ENCODE results near the gene SLC37A1. TPM values are rescaled to one million over a fixed set of nuclear protein-coding genes. Genes with fewer than 3 reads are reported as not detected.
A peak's percentile ranks its signal among the peaks of the same experiment; 100 is the strongest.

The SLC37A1 gene
- total RNA-seq, 1 experiment from 2014 or later: not detected

DNA sequence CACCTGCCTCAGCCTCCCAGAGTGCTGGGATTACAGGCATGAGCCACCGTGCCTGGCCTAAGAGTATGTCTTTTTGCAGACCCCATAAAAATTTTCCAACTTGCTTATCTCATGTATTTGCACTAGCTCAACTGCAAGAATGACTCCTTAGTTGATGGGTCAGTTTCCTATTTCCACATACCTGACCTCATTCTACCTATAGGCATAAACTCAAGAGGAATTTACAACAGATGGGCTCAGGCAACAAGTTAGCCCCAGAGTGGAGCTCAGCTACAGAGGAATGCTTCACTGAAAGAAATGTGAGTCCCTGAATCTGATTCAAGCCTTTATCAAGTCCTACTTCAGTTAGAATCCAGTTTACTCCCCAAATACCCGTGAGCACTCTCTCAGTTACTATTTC lies 5.3 kb upstream of the SLC37A1 start:
- Histone ChIP-seq H3K4me1 (no peaks in the 10 kb centered on the region), H3K9me3 (replicated peaks) (no peaks in the 10 kb centered on the region), H3K36me3 (no peaks in the 10 kb centered on the region), H3K27me3 (0 out of 2 replicates have a peak, but pooled peaks cover 6% of the 10 kb centered on the region), H3K4me3 (no peak overlapping the region), H3K27ac (no peak overlapping the region)
- DNase-seq: no peak

DNA sequence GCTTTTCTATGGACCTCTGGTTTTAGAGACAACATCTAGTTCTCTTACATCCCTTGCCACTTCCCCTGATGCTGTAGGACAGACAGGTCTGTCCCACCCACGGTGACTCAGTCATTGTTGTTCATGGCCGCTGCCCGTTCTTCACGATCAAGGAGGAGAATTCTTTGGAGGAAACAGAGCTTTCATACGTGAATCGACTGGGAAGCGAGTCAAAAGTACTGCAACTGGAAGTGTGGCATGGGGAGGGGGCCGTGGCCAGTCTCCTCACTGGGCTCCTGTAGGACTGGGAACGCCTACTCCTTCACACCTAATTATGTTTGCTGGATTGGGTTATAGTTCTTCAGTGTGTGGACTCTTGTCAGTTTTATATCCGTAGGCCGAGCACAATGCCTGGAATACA lies 4.4 kb upstream of the SLC37A1 start:
- Histone ChIP-seq H3K9me3 (replicated peaks) (no peaks in the 10 kb centered on the region), H3K27me3 (peaks cover 9% of the 10 kb centered on the region; the same call in 1 of the 2 replicates), H3K27ac (no peak overlapping the region), H3K4me1 (no peaks in the 10 kb centered on the region), H3K36me3 (no peaks in the 10 kb centered on the region), H3K4me3 (no peak overlapping the region)
- no peak for DNase-seq

DNA sequence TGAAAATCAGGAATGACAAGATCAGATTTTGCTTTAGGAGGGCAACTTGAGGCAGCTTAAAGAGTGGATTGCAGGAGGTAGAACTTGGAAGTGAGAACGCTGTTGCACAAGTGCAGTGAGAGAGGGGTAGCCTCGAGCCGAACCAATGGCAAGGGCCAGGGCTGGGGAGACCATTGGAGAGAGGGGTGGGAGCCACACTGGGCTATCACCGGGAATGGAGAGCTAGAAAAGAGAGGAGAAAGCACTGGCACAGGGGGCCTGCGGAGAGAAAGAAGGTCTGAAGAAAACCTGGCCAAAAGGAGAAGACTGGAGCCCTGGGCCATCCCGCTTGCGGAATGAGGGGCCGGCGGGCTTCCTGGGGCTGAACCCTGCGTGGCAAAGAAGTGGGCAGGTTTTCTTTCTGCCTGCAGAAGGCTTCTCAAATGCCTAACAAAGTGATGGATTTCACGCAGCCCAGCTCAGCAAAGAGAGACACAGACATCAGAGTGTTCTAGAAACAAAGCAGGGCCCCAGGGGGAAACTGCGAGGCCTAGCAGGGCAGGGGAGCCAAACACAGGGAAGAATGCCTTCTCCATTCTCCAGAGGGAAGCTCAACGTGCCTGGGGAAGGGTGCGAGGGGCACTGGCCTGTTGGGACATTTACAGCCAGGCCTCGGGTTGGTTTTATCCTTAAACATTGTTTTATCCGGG lies 1.2 kb upstream of the SLC37A1 start:
- Histone ChIP-seq H3K9me3 (replicated peaks) (no peaks in the 10 kb centered on the region), H3K27ac (no peak overlapping the region), H3K36me3 (no peaks in the 10 kb centered on the region), H3K27me3 (peaks cover 20% of the 10 kb centered on the region), H3K4me3 (no peak overlapping the region), H3K4me1 (no peaks in the 10 kb centered on the region)
- DNase-seq: no peak

GRCh38 chr21:42513985-42514882 lies 582 bp downstream of the SLC37A1 start:
- no peaks in the 10 kb centered on the region for H3K9me3 ChIP-seq (replicated peaks)
- no peaks in the 10 kb centered on the region for H3K36me3 ChIP-seq
- H3K4me3 ChIP-seq: peak overlapping the region; percentile 26
- DNase-seq: no peak
- peaks cover 25% of the 10 kb centered on the region for H3K27me3 ChIP-seq
- no peak overlapping the region for H3K27ac ChIP-seq
- H3K4me1 ChIP-seq: peaks cover 3% of the 10 kb centered on the region; the same call in 1 of the 2 replicates

DNA sequence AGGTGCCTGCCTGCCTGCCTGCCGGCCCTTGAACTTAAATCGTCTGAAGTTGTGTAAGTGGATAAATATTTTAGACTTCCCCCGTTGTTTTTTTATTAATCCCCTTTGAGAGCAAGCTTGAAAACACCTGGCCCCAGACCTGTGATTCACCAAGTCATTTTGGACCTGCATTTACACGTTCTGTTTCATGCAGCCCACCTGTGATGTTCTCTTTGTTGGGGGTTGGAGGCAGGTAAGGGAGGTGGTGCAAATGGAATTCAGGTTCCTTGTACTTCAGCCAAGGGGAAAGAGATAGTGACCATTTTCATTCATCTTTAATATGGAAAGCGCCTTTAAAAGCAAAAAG lies 1.2 kb downstream of the SLC37A1 start:
- Histone ChIP-seq H3K27me3 (peaks cover 25% of the 10 kb centered on the region), H3K9me3 (replicated peaks) (no peaks in the 10 kb centered on the region), H3K4me1 (peaks cover 3% of the 10 kb centered on the region; the same call in 1 of the 2 replicates), H3K27ac (no peak overlapping the region), H3K4me3 (no peak overlapping the region), H3K36me3 (no peaks in the 10 kb centered on the region)
- no peak for DNase-seq

- Histone ChIP-seq H3K4me1 (peaks cover 3% of the 10 kb centered on the region; the same call in 1 of the 2 replicates), H3K27ac (no peak overlapping the region), H3K36me3 (no peaks in the 10 kb centered on the region), H3K27me3 (peaks cover 23% of the 10 kb centered on the region), H3K9me3 (replicated peaks) (no peaks in the 10 kb centered on the region), H3K4me3 (no peak overlapping the region)
- no peak for DNase-seq
Observed at GRCh38 chr21:42515708-42516502, 2.3 kb downstream of the SLC37A1 start.

- H3K4me1 ChIP-seq: peaks cover 3% of the 10 kb centered on the region; the same call in 1 of the 2 replicates
- no peak overlapping the region for H3K4me3 ChIP-seq
- H3K27me3 ChIP-seq: peaks cover 23% of the 10 kb centered on the region
- no peak overlapping the region for H3K27ac ChIP-seq
- no peaks in the 10 kb centered on the region for H3K9me3 ChIP-seq (replicated peaks)
- DNase-seq: peak; percentile 25 to 40
- H3K36me3 ChIP-seq: no peaks in the 10 kb centered on the region
Observed at GRCh38 chr21:42518215-42518614, 4.6 kb downstream of the SLC37A1 start.

GRCh38 chr21:42518626-42519025 lies 5.0 kb downstream of the SLC37A1 start:
- peaks cover 3% of the 10 kb centered on the region; the same call in 1 of the 2 replicates for H3K4me1 ChIP-seq
- H3K36me3 ChIP-seq: no peaks in the 10 kb centered on the region
- H3K4me3 ChIP-seq: no peak overlapping the region
- no peak overlapping the region for H3K27ac ChIP-seq
- H3K27me3 ChIP-seq: peaks cover 23% of the 10 kb centered on the region
- no peaks in the 10 kb centered on the region for H3K9me3 ChIP-seq (replicated peaks)
- no peak for DNase-seq

DNA sequence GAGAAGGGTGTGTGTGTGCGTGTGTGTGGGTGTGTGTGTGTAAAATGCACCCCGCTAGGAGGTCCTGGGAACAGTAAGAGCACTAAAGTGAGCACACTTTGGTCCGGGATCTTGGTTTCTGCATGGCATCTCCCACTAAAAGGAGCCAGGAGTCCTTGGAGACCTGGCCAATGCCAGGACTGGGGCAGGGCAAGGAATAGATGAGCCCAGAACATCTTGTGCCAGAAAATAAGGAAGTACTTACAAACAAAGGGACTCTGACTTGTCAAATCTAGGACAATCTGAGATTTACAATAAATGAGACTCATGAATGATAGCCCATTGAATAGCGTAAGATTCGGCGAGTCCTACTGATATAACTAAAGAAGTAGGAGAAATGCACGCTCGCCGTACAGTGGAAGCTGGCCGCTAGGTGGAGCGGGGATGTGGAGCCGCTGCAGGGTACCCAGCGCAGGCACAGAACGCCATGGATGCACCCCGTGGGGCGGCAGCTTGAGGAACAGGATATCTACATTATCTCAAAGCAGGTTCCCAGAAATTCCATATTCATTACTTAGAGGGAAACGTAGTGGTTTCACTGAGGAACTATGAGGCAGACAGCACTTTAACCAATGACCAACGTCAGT lies 7.1 kb downstream of the SLC37A1 start:
- peaks cover 7% of the 10 kb centered on the region for H3K27me3 ChIP-seq
- no peak overlapping the region for H3K4me3 ChIP-seq
- H3K9me3 ChIP-seq (replicated peaks): no peaks in the 10 kb centered on the region
- H3K4me1 ChIP-seq: peaks cover 11% of the 10 kb centered on the region; the same call in 1 of the 2 replicates
- no peaks in the 10 kb centered on the region for H3K36me3 ChIP-seq
- no peak overlapping the region for H3K27ac ChIP-seq
- no peak for DNase-seq

DNA sequence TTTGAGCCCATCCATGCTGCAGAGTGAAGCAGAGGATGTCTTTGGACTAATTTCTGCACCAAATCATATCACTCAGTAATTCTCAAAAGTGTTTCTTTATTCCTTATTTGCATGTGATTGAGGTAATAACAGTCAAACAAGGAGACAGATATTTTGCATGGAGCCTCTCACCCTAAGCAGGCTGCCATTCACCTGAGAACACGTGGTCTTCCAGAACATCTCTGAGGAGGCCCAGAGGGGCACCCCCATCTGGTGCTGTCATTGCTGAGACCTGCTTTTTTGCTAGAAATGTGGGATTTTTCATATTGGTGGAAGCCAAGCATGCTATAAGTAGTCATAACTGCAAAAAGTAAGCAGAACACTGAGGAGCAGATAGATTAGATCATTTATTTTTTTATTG lies 7.7 kb downstream of the SLC37A1 start:
- no peak overlapping the region for H3K27ac ChIP-seq
- H3K36me3 ChIP-seq: no peaks in the 10 kb centered on the region
- no peak overlapping the region for H3K4me3 ChIP-seq
- no peak for DNase-seq
- H3K4me1 ChIP-seq: peaks cover 11% of the 10 kb centered on the region; the same call in 1 of the 2 replicates
- peaks cover 6% of the 10 kb centered on the region; the same call in 1 of the 2 replicates for H3K27me3 ChIP-seq
- no peaks in the 10 kb centered on the region for H3K9me3 ChIP-seq (replicated peaks)

DNA sequence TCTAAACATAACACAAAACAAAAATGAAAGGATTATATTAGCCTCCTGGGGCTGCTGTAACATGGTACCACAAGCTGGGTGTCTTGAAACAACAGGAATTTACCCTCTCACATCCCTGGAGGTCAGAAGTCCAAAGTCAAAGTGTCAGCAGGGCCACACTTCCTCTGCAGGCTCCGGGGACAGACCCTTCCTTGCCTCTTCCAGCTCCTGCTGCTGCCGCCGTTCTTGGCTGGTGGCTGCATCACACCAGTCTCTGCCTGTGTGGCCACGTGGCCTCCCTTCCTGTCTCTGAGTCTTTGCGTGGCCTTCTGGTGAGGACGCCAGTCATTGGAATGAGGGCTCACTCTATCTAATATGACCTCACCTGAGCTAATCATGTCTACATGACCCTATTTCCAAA lies 8.2 kb downstream of the SLC37A1 start:
- Histone ChIP-seq H3K27me3 (peaks cover 6% of the 10 kb centered on the region; the same call in 1 of the 2 replicates), H3K36me3 (no peaks in the 10 kb centered on the region), H3K9me3 (replicated peaks) (no peaks in the 10 kb centered on the region), H3K27ac (no peak overlapping the region), H3K4me1 (peaks cover 11% of the 10 kb centered on the region; the same call in 1 of the 2 replicates), H3K4me3 (no peak overlapping the region)
- DNase-seq: no peak

DNA sequence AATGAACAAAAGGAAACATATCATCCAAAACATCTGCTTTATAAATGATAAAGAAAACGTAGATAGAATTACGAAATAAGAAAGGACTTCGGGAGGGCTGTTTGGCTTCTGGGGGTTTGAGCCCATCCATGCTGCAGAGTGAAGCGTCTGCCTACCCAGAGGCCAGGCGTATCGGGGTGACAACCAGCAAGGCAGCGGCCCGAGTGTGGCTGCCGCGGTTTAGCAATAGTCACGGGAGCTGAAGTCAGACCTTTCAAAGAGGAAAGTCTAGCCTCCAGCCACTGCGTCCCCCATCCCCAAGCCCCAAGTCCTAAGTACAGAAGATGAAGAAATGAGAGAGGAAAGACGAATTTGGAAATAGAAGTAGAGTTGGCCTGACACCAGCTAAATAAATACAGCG lies 8.6 kb downstream of the SLC37A1 start:
- Histone ChIP-seq H3K27me3 (peaks cover 6% of the 10 kb centered on the region; the same call in 1 of the 2 replicates), H3K36me3 (no peaks in the 10 kb centered on the region), H3K9me3 (replicated peaks) (no peaks in the 10 kb centered on the region), H3K4me3 (no peak overlapping the region), H3K4me1 (peaks cover 11% of the 10 kb centered on the region; the same call in 1 of the 2 replicates), H3K27ac (no peak overlapping the region)
- DNase-seq: no peak

DNA sequence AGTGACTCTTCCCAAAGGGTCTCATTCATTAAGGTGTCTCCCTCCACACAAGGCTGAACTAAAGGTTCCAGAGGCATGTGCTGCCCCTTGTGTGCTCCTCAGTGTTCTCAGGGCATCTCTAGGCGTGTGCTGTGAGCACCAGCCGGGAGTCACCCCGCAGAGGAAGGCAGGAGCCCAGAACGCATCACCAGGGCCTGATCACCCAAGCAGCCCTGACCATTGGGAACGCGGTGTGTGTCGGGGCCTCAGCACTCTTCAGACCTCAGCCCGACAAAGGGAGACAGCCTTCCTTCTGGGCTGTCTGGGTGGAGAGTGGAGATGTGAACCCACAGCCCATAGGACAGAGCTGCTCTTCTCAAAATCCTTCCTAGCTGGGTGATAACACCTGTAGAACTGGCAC lies 9.1 kb downstream of the SLC37A1 start:
- H3K9me3 ChIP-seq (replicated peaks): no peaks in the 10 kb centered on the region
- H3K4me1 ChIP-seq: peaks cover 11% of the 10 kb centered on the region; the same call in 1 of the 2 replicates
- no peaks in the 10 kb centered on the region for H3K36me3 ChIP-seq
- no peak overlapping the region for H3K27ac ChIP-seq
- no peak overlapping the region for H3K4me3 ChIP-seq
- peaks cover 6% of the 10 kb centered on the region; the same call in 1 of the 2 replicates for H3K27me3 ChIP-seq
- no peak for DNase-seq

DNA sequence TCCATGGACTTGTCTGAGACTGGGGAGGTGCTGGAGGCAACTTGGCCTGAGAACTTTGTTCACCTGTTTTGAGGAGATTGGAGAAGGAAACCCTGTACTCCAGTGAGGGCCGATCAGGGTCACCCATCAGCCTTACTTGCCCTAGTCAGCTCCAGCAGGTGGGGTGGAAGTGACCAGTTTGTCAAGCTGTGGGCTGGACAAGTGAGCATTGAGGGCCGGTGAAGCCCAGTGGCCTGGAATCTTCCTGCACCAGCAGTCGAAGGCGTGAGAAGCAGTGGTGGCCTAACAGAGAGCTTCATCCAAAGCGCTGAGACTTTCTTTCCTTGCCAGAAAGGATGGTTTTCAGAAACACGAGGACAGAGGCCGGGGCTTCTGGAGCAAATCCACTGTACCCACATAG lies 9.6 kb downstream of the SLC37A1 start:
- H3K4me1 ChIP-seq: peaks cover 8% of the 10 kb centered on the region; the same call in 1 of the 2 replicates
- H3K36me3 ChIP-seq: no peaks in the 10 kb centered on the region
- DNase-seq: no peak
- H3K9me3 ChIP-seq (replicated peaks): no peaks in the 10 kb centered on the region
- no peak overlapping the region for H3K27ac ChIP-seq
- peaks cover 6% of the 10 kb centered on the region; the same call in 1 of the 2 replicates for H3K27me3 ChIP-seq
- no peak overlapping the region for H3K4me3 ChIP-seq
